GM12878 (cell line): Measurements from ENCODE around the gene ANK3. TPM values are rescaled to one million over a fixed set of nuclear protein-coding genes. Genes with fewer than 3 reads are reported as not detected.

ENCODE experiments used
- CEBPB ChIP-seq, 2 experiments: fragments of 150-350 bp in 1 of 2; IDR thresholded peaks; 2 replicates each; pipeline ENCODE4 v1.6.1; 2012 to 2014; ENCODE audit warnings: low read depth in 2 of 2, low read length in 2 of 2, borderline replicate concordance in 1 of 2, inconsistent platforms in 1 of 2
- CHD4 ChIP-seq: fragments of 200-600 bp; sonication (generic); IDR thresholded peaks from 2 replicates; pipeline ENCODE4 v1.6.1; 2016; ENCODE audit warnings: mild to moderate bottlenecking
- EED ChIP-seq: sonication (generic); IDR thresholded peaks from 2 replicates; pipeline ENCODE4 v1.6.1; 2016; ENCODE audit warnings: antibody characterized with exemption, low read depth
- HDAC6 ChIP-seq: fragments of 200-600 bp; sonication (generic); IDR thresholded peaks from one replicate; pipeline ENCODE4 v1.8.0; 2017; ENCODE audit warnings: antibody characterized with exemption; ENCODE audit not compliant: unreplicated experiment
- NBN ChIP-seq: fragments of 450-650 bp; IDR thresholded peaks from 2 replicates; pipeline ENCODE4 v1.6.1; 2016
- NFXL1 ChIP-seq: fragments of 450-650 bp; IDR thresholded peaks from 2 replicates; pipeline ENCODE4 v1.6.1; 2017; ENCODE audit warnings: antibody characterized with exemption, mild to moderate bottlenecking, borderline replicate concordance
- NRF1 ChIP-seq: conservative IDR thresholded peaks from 2 replicates; pipeline ENCODE4 v1.6.1; 2011; ENCODE audit warnings: mild to moderate bottlenecking, low read depth, low read length, improper control_type of control experiment
- PAX5 ChIP-seq: IDR thresholded peaks from 2 replicates; pipeline ENCODE4 v1.6.1; 2011; ENCODE audit warnings: low read depth, low read length, borderline replicate concordance
- SMAD1 ChIP-seq: fragments of 450-650 bp; IDR thresholded peaks from 2 replicates; pipeline ENCODE4 v1.6.1; 2018; ENCODE audit warnings: mild to moderate bottlenecking, low read depth; ENCODE audit not compliant: partially characterized antibody
- SMARCA5 ChIP-seq: fragments of 450-650 bp; IDR thresholded peaks from 2 replicates; pipeline ENCODE4 v1.6.1; 2017; ENCODE audit warnings: mild to moderate bottlenecking
- TARDBP ChIP-seq: IDR thresholded peaks from 2 replicates; pipeline ENCODE4 v1.6.1; 2016; ENCODE audit warnings: borderline replicate concordance
- polyA plus RNA-seq, 11 experiments: library from polyadenylated mRNA; depleted of rRNA in 4 of 11; unstranded in 6 of 11; stranded (reverse) in 5 of 11; fragments of >200 nt; fragmentation: Nextera tagmentation in 4 of 11; fragmentation: Illumina TruSeq in 1 of 11; extraction: Ambion mirVana in 4 of 11; extraction: Trizol in 1 of 11; gene quantifications; 1 replicate in 1 of 11; 2 replicates in 10 of 11; pipeline versions ENCODE4 v1.2.1 to v1.2.3, GENCODE V29; 2011 to 2016; ENCODE audit warnings: inconsistent platforms in 2 of 11, missing spikeins in 2 of 11, low read depth in 1 of 11
- total RNA-seq, 4 experiments: library from RNA; depleted of rRNA in 3 of 4; stranded (reverse); fragments of >200 nt in 3 of 4; fragmentation: Illumina TruSeq in 1 of 4; extraction: Trizol in 1 of 4; gene quantifications; 2 replicates each; pipeline versions ENCODE4 v1.2.1 to v1.2.3, GENCODE V29; 2013 to 2021
- TF ChIP-seq, protein P1 (sequence below): fragments of 450-650 bp; IDR thresholded peaks from 2 replicates; pipeline ENCODE4 v1.6.1; 2017; ENCODE audit warnings: antibody characterized with exemption, mild to moderate bottlenecking, moderate library complexity
- TF ChIP-seq, protein P2 (sequence below): fragments of 450-650 bp; IDR thresholded peaks from 2 replicates; pipeline ENCODE4 v1.6.1; 2018; ENCODE audit warnings: borderline replicate concordance, mild to moderate bottlenecking; ENCODE audit not compliant: partially characterized antibody
- TF ChIP-seq, protein P3 (sequence below): IDR thresholded peaks from 2 replicates; pipeline ENCODE4 v1.6.1; 2012; ENCODE audit warnings: mild to moderate bottlenecking, low read depth, low read length
- TF ChIP-seq, protein P4 (sequence below): fragments of 450-650 bp; IDR thresholded peaks from 2 replicates; pipeline ENCODE4 v1.6.1; 2017; ENCODE audit warnings: low read depth, mild to moderate bottlenecking, moderate library complexity
- TF ChIP-seq, protein P5 (sequence below): IDR thresholded peaks from 2 replicates; pipeline ENCODE4 v1.6.1; 2011; ENCODE audit warnings: low read depth, mild to moderate bottlenecking, low read length, moderate library complexity, borderline replicate concordance; ENCODE audit errors: extremely low read depth
- TF ChIP-seq, protein P6 (sequence below): fragments of 150-350 bp; IDR thresholded peaks from 2 replicates; pipeline ENCODE4 v1.6.1; 2014; ENCODE audit warnings: mild to moderate bottlenecking, low read depth, low read length

Gene ANK3
- total and polyA plus RNA-seq, 10 of the 15 experiments (the other 5 are each of a cell fraction or from before 2014, with no cell fraction given) = 0.06 to 0.82 (median 0.20) TPM; not detected in 2

DNA sequence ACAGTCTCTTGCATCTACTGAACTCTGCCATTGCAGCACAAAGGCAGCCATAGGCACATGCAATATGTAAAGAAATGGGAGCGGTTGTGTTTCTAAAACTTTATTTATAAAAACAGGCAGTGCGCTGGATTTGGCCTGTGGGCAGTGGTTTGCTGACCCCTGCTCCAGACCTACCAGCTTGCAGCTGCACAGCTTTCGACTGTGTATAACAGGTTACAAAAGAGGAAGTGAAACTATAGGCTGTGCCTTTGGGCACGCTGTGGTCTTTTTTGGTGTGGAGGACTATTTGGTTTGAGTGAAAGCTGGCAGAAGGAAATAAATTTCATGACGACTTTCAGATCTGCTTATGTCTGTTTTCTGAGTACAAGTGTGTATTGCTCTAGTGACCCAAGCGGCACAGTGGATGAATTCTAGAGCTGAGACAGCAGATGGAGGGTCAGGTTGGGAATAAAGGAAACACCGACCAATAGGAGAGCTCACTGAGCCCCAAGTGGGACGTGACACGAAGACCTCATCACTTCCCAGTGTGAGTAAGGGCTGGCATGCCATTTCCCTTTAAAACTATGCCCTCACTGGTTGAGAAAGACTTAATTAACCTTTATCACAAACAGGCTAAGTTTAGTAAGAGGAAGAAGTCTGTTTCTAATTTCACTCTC is 152.7 kb downstream of the ANK3 start (continued):
- TF ChIP-seq TARDBP (no peak), CEBPB (IDR thresholded peaks at IDR 0.05; ENCODE audit: borderline replicate concordance in 1 of 2, low read depth in 2 of 2, low read length in 2 of 2) (0 out of 4 replicates have a peak, but pooled peaks of 1 of the 2 experiments have one; percentile 35), CHD4 (no peak), SMARCA5 (peak; percentile 2; the same call in 1 of the 2 replicates), HDAC6 (no peak), EED (peak; percentile 93), NBN (peak; percentile 92), NRF1 (no peak), SMAD1 (no peak), NFXL1 (no peak), PAX5 (peak; percentile 95)
- TF ChIP-seq, protein P1, sequence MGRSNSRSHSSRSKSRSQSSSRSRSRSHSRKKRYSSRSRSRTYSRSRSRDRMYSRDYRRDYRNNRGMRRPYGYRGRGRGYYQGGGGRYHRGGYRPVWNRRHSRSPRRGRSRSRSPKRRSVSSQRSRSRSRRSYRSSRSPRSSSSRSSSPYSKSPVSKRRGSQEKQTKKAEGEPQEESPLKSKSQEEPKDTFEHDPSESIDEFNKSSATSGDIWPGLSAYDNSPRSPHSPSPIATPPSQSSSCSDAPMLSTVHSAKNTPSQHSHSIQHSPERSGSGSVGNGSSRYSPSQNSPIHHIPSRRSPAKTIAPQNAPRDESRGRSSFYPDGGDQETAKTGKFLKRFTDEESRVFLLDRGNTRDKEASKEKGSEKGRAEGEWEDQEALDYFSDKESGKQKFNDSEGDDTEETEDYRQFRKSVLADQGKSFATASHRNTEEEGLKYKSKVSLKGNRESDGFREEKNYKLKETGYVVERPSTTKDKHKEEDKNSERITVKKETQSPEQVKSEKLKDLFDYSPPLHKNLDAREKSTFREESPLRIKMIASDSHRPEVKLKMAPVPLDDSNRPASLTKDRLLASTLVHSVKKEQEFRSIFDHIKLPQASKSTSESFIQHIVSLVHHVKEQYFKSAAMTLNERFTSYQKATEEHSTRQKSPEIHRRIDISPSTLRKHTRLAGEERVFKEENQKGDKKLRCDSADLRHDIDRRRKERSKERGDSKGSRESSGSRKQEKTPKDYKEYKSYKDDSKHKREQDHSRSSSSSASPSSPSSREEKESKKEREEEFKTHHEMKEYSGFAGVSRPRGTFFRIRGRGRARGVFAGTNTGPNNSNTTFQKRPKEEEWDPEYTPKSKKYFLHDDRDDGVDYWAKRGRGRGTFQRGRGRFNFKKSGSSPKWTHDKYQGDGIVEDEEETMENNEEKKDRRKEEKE = no peak
- TF ChIP-seq, protein P2, sequence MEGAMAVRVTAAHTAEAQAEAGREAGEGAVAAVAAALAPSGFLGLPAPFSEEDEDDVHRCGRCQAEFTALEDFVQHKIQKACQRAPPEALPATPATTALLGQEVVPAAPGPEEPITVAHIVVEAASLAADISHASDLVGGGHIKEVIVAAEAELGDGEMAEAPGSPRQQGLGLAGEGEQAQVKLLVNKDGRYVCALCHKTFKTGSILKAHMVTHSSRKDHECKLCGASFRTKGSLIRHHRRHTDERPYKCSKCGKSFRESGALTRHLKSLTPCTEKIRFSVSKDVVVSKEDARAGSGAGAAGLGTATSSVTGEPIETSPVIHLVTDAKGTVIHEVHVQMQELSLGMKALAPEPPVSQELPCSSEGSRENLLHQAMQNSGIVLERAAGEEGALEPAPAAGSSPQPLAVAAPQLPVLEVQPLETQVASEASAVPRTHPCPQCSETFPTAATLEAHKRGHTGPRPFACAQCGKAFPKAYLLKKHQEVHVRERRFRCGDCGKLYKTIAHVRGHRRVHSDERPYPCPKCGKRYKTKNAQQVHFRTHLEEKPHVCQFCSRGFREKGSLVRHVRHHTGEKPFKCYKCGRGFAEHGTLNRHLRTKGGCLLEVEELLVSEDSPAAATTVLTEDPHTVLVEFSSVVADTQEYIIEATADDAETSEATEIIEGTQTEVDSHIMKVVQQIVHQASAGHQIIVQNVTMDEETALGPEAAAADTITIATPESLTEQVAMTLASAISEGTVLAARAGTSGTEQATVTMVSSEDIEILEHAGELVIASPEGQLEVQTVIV = no peak
- TF ChIP-seq, protein P3, sequence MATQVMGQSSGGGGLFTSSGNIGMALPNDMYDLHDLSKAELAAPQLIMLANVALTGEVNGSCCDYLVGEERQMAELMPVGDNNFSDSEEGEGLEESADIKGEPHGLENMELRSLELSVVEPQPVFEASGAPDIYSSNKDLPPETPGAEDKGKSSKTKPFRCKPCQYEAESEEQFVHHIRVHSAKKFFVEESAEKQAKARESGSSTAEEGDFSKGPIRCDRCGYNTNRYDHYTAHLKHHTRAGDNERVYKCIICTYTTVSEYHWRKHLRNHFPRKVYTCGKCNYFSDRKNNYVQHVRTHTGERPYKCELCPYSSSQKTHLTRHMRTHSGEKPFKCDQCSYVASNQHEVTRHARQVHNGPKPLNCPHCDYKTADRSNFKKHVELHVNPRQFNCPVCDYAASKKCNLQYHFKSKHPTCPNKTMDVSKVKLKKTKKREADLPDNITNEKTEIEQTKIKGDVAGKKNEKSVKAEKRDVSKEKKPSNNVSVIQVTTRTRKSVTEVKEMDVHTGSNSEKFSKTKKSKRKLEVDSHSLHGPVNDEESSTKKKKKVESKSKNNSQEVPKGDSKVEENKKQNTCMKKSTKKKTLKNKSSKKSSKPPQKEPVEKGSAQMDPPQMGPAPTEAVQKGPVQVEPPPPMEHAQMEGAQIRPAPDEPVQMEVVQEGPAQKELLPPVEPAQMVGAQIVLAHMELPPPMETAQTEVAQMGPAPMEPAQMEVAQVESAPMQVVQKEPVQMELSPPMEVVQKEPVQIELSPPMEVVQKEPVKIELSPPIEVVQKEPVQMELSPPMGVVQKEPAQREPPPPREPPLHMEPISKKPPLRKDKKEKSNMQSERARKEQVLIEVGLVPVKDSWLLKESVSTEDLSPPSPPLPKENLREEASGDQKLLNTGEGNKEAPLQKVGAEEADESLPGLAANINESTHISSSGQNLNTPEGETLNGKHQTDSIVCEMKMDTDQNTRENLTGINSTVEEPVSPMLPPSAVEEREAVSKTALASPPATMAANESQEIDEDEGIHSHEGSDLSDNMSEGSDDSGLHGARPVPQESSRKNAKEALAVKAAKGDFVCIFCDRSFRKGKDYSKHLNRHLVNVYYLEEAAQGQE = no peak
- TF ChIP-seq, protein P4, sequence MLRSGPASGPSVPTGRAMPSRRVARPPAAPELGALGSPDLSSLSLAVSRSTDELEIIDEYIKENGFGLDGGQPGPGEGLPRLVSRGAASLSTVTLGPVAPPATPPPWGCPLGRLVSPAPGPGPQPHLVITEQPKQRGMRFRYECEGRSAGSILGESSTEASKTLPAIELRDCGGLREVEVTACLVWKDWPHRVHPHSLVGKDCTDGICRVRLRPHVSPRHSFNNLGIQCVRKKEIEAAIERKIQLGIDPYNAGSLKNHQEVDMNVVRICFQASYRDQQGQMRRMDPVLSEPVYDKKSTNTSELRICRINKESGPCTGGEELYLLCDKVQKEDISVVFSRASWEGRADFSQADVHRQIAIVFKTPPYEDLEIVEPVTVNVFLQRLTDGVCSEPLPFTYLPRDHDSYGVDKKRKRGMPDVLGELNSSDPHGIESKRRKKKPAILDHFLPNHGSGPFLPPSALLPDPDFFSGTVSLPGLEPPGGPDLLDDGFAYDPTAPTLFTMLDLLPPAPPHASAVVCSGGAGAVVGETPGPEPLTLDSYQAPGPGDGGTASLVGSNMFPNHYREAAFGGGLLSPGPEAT = peak; percentile 85
- TF ChIP-seq, protein P5, sequence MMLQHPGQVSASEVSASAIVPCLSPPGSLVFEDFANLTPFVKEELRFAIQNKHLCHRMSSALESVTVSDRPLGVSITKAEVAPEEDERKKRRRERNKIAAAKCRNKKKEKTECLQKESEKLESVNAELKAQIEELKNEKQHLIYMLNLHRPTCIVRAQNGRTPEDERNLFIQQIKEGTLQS = no peak
- TF ChIP-seq, protein P6, sequence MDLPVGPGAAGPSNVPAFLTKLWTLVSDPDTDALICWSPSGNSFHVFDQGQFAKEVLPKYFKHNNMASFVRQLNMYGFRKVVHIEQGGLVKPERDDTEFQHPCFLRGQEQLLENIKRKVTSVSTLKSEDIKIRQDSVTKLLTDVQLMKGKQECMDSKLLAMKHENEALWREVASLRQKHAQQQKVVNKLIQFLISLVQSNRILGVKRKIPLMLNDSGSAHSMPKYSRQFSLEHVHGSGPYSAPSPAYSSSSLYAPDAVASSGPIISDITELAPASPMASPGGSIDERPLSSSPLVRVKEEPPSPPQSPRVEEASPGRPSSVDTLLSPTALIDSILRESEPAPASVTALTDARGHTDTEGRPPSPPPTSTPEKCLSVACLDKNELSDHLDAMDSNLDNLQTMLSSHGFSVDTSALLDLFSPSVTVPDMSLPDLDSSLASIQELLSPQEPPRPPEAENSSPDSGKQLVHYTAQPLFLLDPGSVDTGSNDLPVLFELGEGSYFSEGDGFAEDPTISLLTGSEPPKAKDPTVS = no peak
